SK-N-SH (cell line): ENCODE data around the gene AIFM3. TPM values are rescaled to one million over a fixed set of nuclear protein-coding genes. Genes with fewer than 3 reads are reported as not detected.

ENCODE experiments used
- CTCF ChIA-PET: fragments of 300-600, 350-600 bp; formaldehyde crosslinking; extraction: SDS; loops from one replicate; lab custom pipeline; 2021; lab: Yijun Ruan, JAX
- POLR2A ChIA-PET: fragments of 350-600 bp; sonication (Branson Sonifier 250); formaldehyde crosslinking; extraction: SDS; loops from one replicate; lab custom pipeline; 2020; ENCODE audit warnings: antibody characterized with exemption, inconsistent platforms; lab: Yijun Ruan, JAX
- DNase-seq: peaks from one replicate; pipeline ENCODE4 v3.0.0; 2012
- H2AFZ ChIP-seq: fragments of 200-600 bp; sonication (generic); 2 replicates; pipeline ENCODE4 v1.8.1; 2016; ENCODE audit warnings: antibody characterized with exemption, mild to moderate bottlenecking, low read depth
- H3F3A ChIP-seq: fragments of 200-600 bp; sonication (generic); replicated peaks from 2 replicates; pipeline ENCODE3; 2016; ENCODE audit warnings: antibody characterized with exemption, mild to moderate bottlenecking; ENCODE audit not compliant: insufficient read depth
- H3K27ac ChIP-seq, 2 experiments: fragments of 200-500 bp in 1 of 2; fragments of 200-600 bp in 1 of 2; sonication (Bioruptor generic) in 1 of 2; sonication (generic), shearing (Covaris generic) in 1 of 2; 2 replicates each; pipeline versions ENCODE4 v1.5.1 to v1.6.1; 2014 to 2016; ENCODE audit warnings: low read depth in 2 of 2, inconsistent platforms in 1 of 2, low read length in 1 of 2, mild to moderate bottlenecking in 1 of 2, mixed read lengths in 1 of 2
- H3K27me3 ChIP-seq: fragments of 200-600 bp; sonication (generic), shearing (Covaris generic); 2 replicates; pipeline ENCODE4 v1.6.1; 2016; ENCODE audit warnings: mixed run types; ENCODE audit not compliant: insufficient read depth
- H3K36me3 ChIP-seq, 2 experiments: fragments of 200-500 bp in 1 of 2; fragments of 200-600 bp in 1 of 2; sonication (Bioruptor generic) in 1 of 2; sonication (generic) in 1 of 2; replicated peaks in 1 of 2; 2 replicates each; pipeline versions ENCODE3 to v1.5.1; 2014 to 2016; ENCODE audit warnings: low read length in 1 of 2, mild to moderate bottlenecking in 1 of 2; ENCODE audit not compliant: insufficient read depth in 2 of 2, control insufficient read depth in 1 of 2
- H3K4me1 ChIP-seq, 2 experiments: fragments of 200-500 bp in 1 of 2; fragments of 200-600 bp in 1 of 2; sonication (Bioruptor generic) in 1 of 2; sonication (generic), shearing (Covaris generic) in 1 of 2; 2 replicates each; pipeline versions ENCODE4 v1.5.1 to v1.6.1; 2014 to 2016; ENCODE audit warnings: low read depth in 1 of 2, low read length in 1 of 2, mixed run types in 1 of 2; ENCODE audit not compliant: insufficient read depth in 2 of 2, control insufficient read depth in 1 of 2
- H3K4me2 ChIP-seq: fragments of 200-600 bp; sonication (generic), shearing (Covaris generic); 2 replicates; pipeline ENCODE4 v1.6.1; 2017; ENCODE audit warnings: mixed run types
- H3K4me3 ChIP-seq, 2 experiments: fragments of 200-500 bp in 1 of 2; fragments of 200-600 bp in 1 of 2; sonication (Bioruptor generic) in 1 of 2; sonication (generic), shearing (Covaris generic) in 1 of 2; 2 replicates each; pipeline versions ENCODE4 v1.5.1 to v1.8.1; 2014 to 2016; ENCODE audit warnings: low read depth in 2 of 2, inconsistent platforms in 1 of 2, low read length in 1 of 2, mild to moderate bottlenecking in 1 of 2, mixed read lengths in 1 of 2, moderate library complexity in 1 of 2
- H3K79me2 ChIP-seq: fragments of 200-600 bp; sonication (generic); 2 replicates; pipeline ENCODE4 v1.8.1; 2017; ENCODE audit warnings: mild to moderate bottlenecking; ENCODE audit not compliant: insufficient read depth
- H3K9ac ChIP-seq: fragments of 200-600 bp; sonication (generic); 2 replicates; pipeline ENCODE4 v1.6.1; 2017; ENCODE audit warnings: mixed run types
- H3K9me2 ChIP-seq: fragments of 200-600 bp; sonication (generic); 2 replicates; pipeline ENCODE4 v1.6.1; 2017; ENCODE audit warnings: mixed run types
- H3K9me3 ChIP-seq: fragments of 200-600 bp; sonication (generic); 2 replicates; pipeline ENCODE4 v1.6.1; 2017; ENCODE audit warnings: mixed run types, mild to moderate bottlenecking, moderate library complexity
- H4K20me1 ChIP-seq: fragments of 200-600 bp; sonication (generic); 2 replicates; pipeline ENCODE4 v1.6.1; 2017; ENCODE audit warnings: mild to moderate bottlenecking, mixed run types; ENCODE audit not compliant: insufficient read depth
- FOSL2 ChIP-seq: IDR thresholded peaks from 2 replicates; pipeline ENCODE4 v1.4.0; 2012; ENCODE audit warnings: low read depth, mild to moderate bottlenecking, moderate library complexity, borderline replicate concordance
- NFIC ChIP-seq: IDR thresholded peaks from 2 replicates; pipeline ENCODE4 v1.4.0; 2012; ENCODE audit warnings: borderline replicate concordance
- TEAD4 ChIP-seq: IDR thresholded peaks from 2 replicates; pipeline ENCODE4 v1.4.0; 2012; ENCODE audit warnings: mild to moderate bottlenecking, borderline replicate concordance; ENCODE audit not compliant: insufficient read depth
- USF1 ChIP-seq: IDR thresholded peaks from 2 replicates; pipeline ENCODE4 v1.4.0; 2012; ENCODE audit warnings: low read depth, borderline replicate concordance
- USF2 ChIP-seq: fragments of 150-350 bp; IDR thresholded peaks from 2 replicates; pipeline ENCODE4 v1.6.1; 2017; ENCODE audit warnings: antibody characterized with exemption, low read length, low read depth, borderline replicate concordance
- WGBS: methylation state at CpG from one replicate; pipeline ENCODE4 v1.1.6; 2017; ENCODE audit warnings: low lambda C conversion rate; 5-methylcytosine and 5-hydroxymethylcytosine counted together
- polyA plus RNA-seq, 3 experiments: library from polyadenylated mRNA; depleted of rRNA; stranded (reverse); fragments of >200 nt; gene quantifications; 2 replicates each; pipeline ENCODE4 v1.2.3, GENCODE V29; 2012

AIFM3 gene
- polyA plus RNA-seq (2012; rRNA removed), result 1.3 and 1.7 TPM in 2 replicates
- polyA plus RNA-seq (2012; cell fraction: cytosol; rRNA removed), result 0.77 and 0.98 TPM in 2 replicates
- 4.7 and 6.1 TPM in 2 replicates for polyA plus RNA-seq (2012; cell fraction: nucleus; rRNA removed)

GRCh38 chr22:20966883-20967696 lies at the start of gene AIFM3:
Gene AIFM3 (plus strand): TSS chr22:20967255. CDS start chr22:20967945, 690 bp downstream.
- no peak within 1 kb of the TSS for H3K9ac ChIP-seq
- H3K9me2 ChIP-seq, result no peaks in the 10 kb centered on the region
- H3F3A ChIP-seq, result no peaks in the 10 kb centered on the region
- H4K20me1 ChIP-seq, result no peaks in the 10 kb centered on the region
- 94% methylated on average over 12 of the region's 22 CpGs for WGBS
- no peaks in the 10 kb centered on the region for H3K36me3 ChIP-seq
- peak; percentile 46 for DNase-seq
- H3K27ac ChIP-seq, result no peak within 1 kb of the TSS
- TF ChIP-seq USF1, result no peak
- TF ChIP-seq TEAD4, result no peak
- no peak for TF ChIP-seq USF2
- TF ChIP-seq NFIC, result no peak
- no peak for TF ChIP-seq FOSL2
- no peak within 1 kb of the TSS for H3K4me2 ChIP-seq
- ChIA-PET POLR2A (interaction anchor here (1.0 kb wide), 1 partner anchor 46 kb away, joined by 3 read pairs; no protein-coding TSS in a partner anchor), CTCF (interaction anchor here (1.3 to 2.5 kb wide), 4 partner anchors 11 to 135 kb away, joined by 3 to 11 read pairs (median 6); no protein-coding TSS in a partner anchor)
- H3K27me3 ChIP-seq, result no peaks in the 10 kb centered on the region
- H3K79me2 ChIP-seq, result no peaks in the 10 kb centered on the region
- H3K4me3 ChIP-seq, result no peak within 1 kb of the TSS
- no peak within 1 kb of the TSS for H2AFZ ChIP-seq
- H3K4me1 ChIP-seq, result peaks cover 0 to 24% of the 10 kb centered on the region in 2 experiments; a peak in 1 of 4 replicates
- no peaks in the 10 kb centered on the region for H3K9me3 ChIP-seq

- peak overlapping the region; percentile 40 to 86; a peak in 3 of 4 replicates for H3K27ac ChIP-seq
- H3K9me2 ChIP-seq, result no peaks in the 10 kb centered on the region
- no peak overlapping the region for H2AFZ ChIP-seq
- no peaks in the 10 kb centered on the region for H3F3A ChIP-seq
- no peaks in the 10 kb centered on the region for H3K27me3 ChIP-seq
- peak overlapping the region; percentile 93 for H3K9ac ChIP-seq
- no peak for TF ChIP-seq NFIC
- peaks cover 7 to 13% of the 10 kb centered on the region in 2 experiments; a peak in 3 of 4 replicates for H3K4me1 ChIP-seq
- H3K4me3 ChIP-seq, result peak overlapping the region; percentile 86 to 98
- H3K4me2 ChIP-seq, result peak overlapping the region; percentile 67
- H4K20me1 ChIP-seq, result peaks cover 58% of the 10 kb centered on the region
- DNase-seq, result peak; percentile 42
- peaks cover 65% of the 10 kb centered on the region for H3K79me2 ChIP-seq
- POLR2A ChIA-PET, result no interaction called here
- CTCF ChIA-PET, result interaction anchor here (0.7 kb wide), 1 partner anchor 675 kb away, joined by 3 read pairs; no protein-coding TSS in a partner anchor
- no peaks in the 10 kb centered on the region for H3K36me3 ChIP-seq
- 0% methylated on average over 19 of the region's 19 CpGs for WGBS
- H3K9me3 ChIP-seq, result no peaks in the 10 kb centered on the region
These were observed 48.3 kb upstream of the AIFM3 start for GRCh38 chr22:20918663-20919218.
